ENCODE data around the gene IPO7. TPM values are rescaled to one million over a fixed set of nuclear protein-coding genes. Genes with fewer than 3 reads are reported as not detected.
"Not testable (repeated sequence)": the region's sequence is repeated elsewhere in the genome, so short reads cannot be mapped to it uniquely, and the experiment has no call there.

IPO7 gene
- 100 to 1,000 TPM; 155 to 181 TPM for total RNA-seq

DNA sequence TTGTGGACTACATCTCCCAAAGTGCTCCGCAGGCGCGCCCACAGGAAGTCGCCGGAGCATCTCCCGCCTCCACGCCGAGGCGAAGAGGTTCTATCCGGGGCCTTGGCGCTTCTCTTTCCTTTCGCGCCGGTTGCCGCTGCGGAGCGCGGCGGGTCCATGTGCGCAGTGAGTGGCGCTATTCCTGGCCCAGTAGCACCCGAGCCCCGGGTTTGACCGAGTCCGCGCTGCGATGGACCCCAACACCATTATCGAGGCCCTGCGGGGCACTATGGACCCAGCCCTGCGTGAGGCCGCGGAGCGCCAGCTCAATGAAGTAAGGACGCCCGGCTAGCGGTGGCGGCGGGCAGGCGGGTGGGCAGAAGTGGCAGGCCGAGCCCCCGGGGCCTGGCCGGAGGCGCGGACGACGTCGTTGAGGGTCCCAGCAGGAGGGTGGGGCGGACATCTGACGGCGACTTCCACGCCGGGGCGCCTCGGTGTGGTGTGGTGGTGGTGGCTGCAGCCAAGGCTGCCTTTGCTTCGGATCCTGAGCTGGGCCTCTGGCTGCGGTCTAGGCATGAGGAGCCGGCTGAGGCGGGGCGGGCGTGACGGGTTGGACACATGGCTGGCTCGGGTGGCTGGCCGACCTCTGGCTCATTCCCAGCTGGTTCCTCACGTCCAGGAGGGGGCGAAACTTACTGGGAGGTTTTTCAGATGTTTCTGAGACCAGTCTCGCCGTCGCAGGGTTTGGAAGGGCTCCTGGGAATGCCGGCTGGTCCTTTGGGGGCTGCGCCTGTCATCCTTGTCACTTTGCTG is at the start of gene IPO7:
Gene IPO7 (plus strand): TSS at position 118 of the 792 bp plus-strand sequence. CDS start 112 bp downstream, at position 230.
- ATAC-seq: peak; percentile 98
- peak; percentile 96 for DNase-seq
- POLR2A ChIA-PET: interaction anchor here (0.5 to 2.3 kb wide), 13 partner anchors 9 to 246 kb away, joined by 3 to 17 read pairs (median 4); partner anchors contain the start of genes DENND5A, WEE1 and ZNF143
- Mint-ChIP-seq H3K9me3 (ENCODE audit: low read depth) (no peaks in the 10 kb centered on the region), H3K4me3 (peak within 1 kb of the TSS; percentile 96), H3K27ac (peak within 1 kb of the TSS; percentile 96), H3K27me3 (no peaks in the 10 kb centered on the region), H3K36me3 (ENCODE audit: low read depth) (peaks cover 25% of the 10 kb centered on the region), H3K4me1 (peaks cover 27% of the 10 kb centered on the region)
- CTCF ChIA-PET: interaction anchor here (0.6 to 2.1 kb wide), 9 partner anchors 10 to 1317 kb away, joined by 3 to 5 read pairs (median 3); no protein-coding TSS in a partner anchor
- intact Hi-C loops (cut with DNase I, micrococcal nuclease): loop anchor here (1.0 to 10.0 kb wide), 11 partner anchors 20 to 920 kb away; partner anchors contain the start of genes TMEM41B (in 2 of the 2), ADM (in 1 of the 2), DENND5A (in 1 of the 2) and NRIP3 (in 1 of the 2)

DNA sequence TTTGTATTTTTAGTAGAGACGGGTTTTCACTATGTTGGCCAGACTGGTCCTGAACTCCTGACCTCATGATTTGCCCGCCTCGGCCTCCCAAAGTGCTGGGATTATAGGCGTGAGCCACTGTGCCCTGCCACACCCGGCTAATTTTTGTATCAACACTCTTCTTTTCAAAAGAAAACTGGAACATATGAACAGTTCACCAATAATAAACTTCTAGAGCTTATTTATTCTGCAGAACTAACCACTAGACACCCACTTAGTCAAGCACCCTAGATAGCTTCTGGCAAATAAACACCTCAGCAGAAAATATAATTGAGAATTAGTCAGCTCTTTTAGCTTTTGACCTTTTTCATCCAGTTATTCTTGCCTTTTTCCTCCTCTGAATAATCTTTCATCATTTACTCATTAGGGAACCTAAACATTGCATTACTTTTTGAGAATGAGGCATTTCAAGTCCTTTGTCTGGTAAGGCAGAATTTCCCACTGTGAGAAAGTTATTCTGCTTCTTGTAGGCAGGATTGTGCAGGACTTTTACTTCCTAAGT is 42.7 kb upstream of the IPO7 start:
- CTCF ChIA-PET: interaction anchor here (0.8 to 1.0 kb wide), 2 partner anchors 10 to 176 kb away, joined by 3 read pairs; no protein-coding TSS in a partner anchor
- peaks cover 8% of the 10 kb centered on the region for H3K4me1 Mint-ChIP-seq
- H3K27me3 Mint-ChIP-seq: no peaks in the 10 kb centered on the region
- intact Hi-C loops (cut with DNase I, micrococcal nuclease): no loop called here
- no peaks in the 10 kb centered on the region for H3K9me3 Mint-ChIP-seq (ENCODE audit: low read depth)
- DNase-seq: no peak
- no peak overlapping the region for H3K4me3 Mint-ChIP-seq
- ATAC-seq: no peak
- no peaks in the 10 kb centered on the region for H3K36me3 Mint-ChIP-seq (ENCODE audit: low read depth)
- H3K27ac Mint-ChIP-seq: no peak overlapping the region
- POLR2A ChIA-PET: no interaction called here

DNA sequence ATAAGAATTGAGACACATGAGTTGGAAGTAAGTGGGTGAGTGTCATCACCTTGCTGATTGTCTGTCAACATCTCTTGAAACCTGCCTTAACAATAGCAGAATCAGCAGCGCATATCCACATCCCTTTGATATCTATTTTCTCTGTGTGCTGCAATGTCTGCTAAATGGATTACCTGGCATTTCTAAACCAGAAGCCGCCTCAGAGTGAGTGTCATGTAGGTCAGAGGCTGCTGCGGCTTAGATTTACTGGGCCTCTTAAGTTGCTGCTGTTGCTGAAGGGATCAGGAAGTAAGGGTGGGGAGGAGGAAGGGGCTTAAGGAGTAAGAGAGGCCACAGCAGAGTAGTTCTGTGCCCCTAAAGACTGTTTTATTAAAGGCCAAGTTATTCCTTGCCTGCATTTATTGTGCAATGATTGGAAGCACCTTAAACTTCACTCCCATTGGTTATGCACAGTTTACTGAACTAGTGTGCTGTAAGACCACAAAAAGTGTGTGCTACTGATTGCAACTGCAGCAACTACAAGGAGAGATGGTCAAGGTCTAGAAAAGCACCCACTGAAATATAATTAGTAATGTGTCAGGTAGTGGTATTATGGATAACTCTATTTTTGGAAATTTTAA is 40.3 kb upstream of the IPO7 start:
- H3K4me1 Mint-ChIP-seq: peaks cover 16% of the 10 kb centered on the region
- ATAC-seq (no peak), DNase-seq (no peak)
- H3K9me3 Mint-ChIP-seq (ENCODE audit: low read depth): no peaks in the 10 kb centered on the region
- intact Hi-C loops (cut with DNase I, micrococcal nuclease): no loop called here
- no peaks in the 10 kb centered on the region for H3K27me3 Mint-ChIP-seq
- POLR2A ChIA-PET: no interaction called here
- H3K27ac Mint-ChIP-seq: no peak overlapping the region
- CTCF ChIA-PET: no interaction called here
- H3K4me3 Mint-ChIP-seq: no peak overlapping the region
- no peaks in the 10 kb centered on the region for H3K36me3 Mint-ChIP-seq (ENCODE audit: low read depth)

GRCh38 chr11:9347100-9347499 is 37.4 kb upstream of the IPO7 start:
- ATAC-seq: no peak
- no peaks in the 10 kb centered on the region for H3K36me3 Mint-ChIP-seq (ENCODE audit: low read depth)
- CTCF ChIA-PET: interaction anchor here (1.2 kb wide), 1 partner anchor 41 kb away, joined by 3 read pairs; no protein-coding TSS in a partner anchor
- no peak overlapping the region for H3K4me3 Mint-ChIP-seq
- no peak overlapping the region for H3K27ac Mint-ChIP-seq
- DNase-seq: no peak
- H3K27me3 Mint-ChIP-seq: no peaks in the 10 kb centered on the region
- intact Hi-C loops (cut with DNase I, micrococcal nuclease): no loop called here
- no peaks in the 10 kb centered on the region for H3K9me3 Mint-ChIP-seq (ENCODE audit: low read depth)
- POLR2A ChIA-PET: no interaction called here
- peaks cover 16% of the 10 kb centered on the region for H3K4me1 Mint-ChIP-seq

DNA sequence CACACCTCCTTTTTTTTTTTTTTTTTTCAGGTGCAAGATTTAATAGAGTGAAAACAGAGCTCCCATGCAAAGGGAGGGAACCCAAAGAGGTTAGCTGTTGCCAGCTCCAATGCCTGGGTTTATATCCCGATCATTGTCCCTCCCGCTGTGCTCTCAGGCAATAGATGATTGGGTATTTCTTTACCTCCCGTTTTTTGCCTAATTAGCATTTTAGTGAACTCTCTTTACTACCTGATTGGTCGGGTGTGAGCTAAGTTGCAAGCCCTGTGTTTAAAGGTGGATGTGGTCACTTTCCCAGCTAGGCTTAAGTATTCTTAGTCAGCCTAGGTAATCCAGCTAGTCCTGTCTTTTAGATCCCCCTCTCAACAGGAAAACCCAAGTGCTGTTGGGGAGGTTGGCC is 36.7 kb upstream of the IPO7 start:
- POLR2A ChIA-PET; DNase-seq; H3K36me3 Mint-ChIP-seq (ENCODE audit: low read depth); CTCF ChIA-PET; H3K27ac Mint-ChIP-seq; H3K4me3 Mint-ChIP-seq; H3K27me3 Mint-ChIP-seq; intact Hi-C loops (cut with DNase I, micrococcal nuclease); ATAC-seq; H3K9me3 Mint-ChIP-seq (ENCODE audit: low read depth): not testable (repeated sequence)
- peaks cover 16% of the 10 kb centered on the region for H3K4me1 Mint-ChIP-seq

DNA sequence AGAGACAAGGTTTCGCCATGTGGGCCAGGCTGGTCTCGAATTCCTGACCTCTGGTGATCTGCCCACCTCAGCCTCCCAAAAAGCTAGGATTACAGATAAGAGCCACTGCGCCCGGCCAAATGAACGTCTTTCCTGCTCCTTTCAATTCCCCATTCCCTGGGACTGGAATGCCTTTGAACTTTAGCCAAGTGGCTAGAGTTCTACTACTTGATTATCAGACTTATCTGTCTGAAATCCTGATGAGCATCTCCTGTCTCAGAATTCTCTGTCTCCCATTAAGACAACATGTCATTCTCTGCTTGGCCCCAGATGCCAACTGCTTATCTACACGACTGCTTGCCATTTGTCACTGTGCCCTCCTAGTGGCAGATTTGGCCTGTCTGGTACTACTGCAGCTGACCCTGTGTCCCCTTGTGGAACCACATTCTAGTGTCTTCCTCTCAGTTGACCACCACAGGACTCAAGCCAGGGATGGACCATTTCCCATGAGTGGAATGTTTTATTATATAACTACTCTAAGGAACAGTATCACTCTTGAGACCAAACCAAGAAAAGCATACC is 33.1 kb upstream of the IPO7 start:
- H3K27me3 Mint-ChIP-seq: no peaks in the 10 kb centered on the region
- no peak overlapping the region for H3K4me3 Mint-ChIP-seq
- peaks cover 8% of the 10 kb centered on the region for H3K4me1 Mint-ChIP-seq
- no peak overlapping the region for H3K27ac Mint-ChIP-seq
- no peaks in the 10 kb centered on the region for H3K36me3 Mint-ChIP-seq (ENCODE audit: low read depth)
- DNase-seq: no peak
- CTCF ChIA-PET: no interaction called here
- H3K9me3 Mint-ChIP-seq (ENCODE audit: low read depth): no peaks in the 10 kb centered on the region
- no peak for ATAC-seq
- POLR2A ChIA-PET: no interaction called here
- intact Hi-C loops (cut with DNase I, micrococcal nuclease): loop anchor here in 1 of 2 experiments (2.0 kb wide), 1 partner anchor 21 kb away; no protein-coding TSS in a partner anchor

GRCh38 chr11:9357041-9357440 is 27.4 kb upstream of the IPO7 start:
- intact Hi-C loops (cut with DNase I, micrococcal nuclease): no loop called here

GRCh38 chr11:9360862-9361622 is 23.4 kb upstream of the IPO7 start:
- POLR2A ChIA-PET: interaction anchor here (0.6 kb wide), 1 partner anchor 184 kb away, joined by 3 read pairs; no protein-coding TSS in a partner anchor
- ATAC-seq; CTCF ChIA-PET; DNase-seq; H3K9me3 Mint-ChIP-seq (ENCODE audit: low read depth); H3K4me3 Mint-ChIP-seq; H3K27ac Mint-ChIP-seq; H3K36me3 Mint-ChIP-seq (ENCODE audit: low read depth); H3K27me3 Mint-ChIP-seq: not testable (repeated sequence)
- peaks cover 30% of the 10 kb centered on the region for H3K4me1 Mint-ChIP-seq
- intact Hi-C loops (cut with DNase I, micrococcal nuclease): loop anchor here (1.0 to 5.0 kb wide), 8 partner anchors 97 to 946 kb away; partner anchors contain the start of genes ADM (in 1 of the 2), NRIP3 (in 1 of the 2), RPL27A (in 1 of the 2) and TRIM66 (in 1 of the 2)

More at GRCh38 chr11:9357041-9357440, 27.4 kb upstream of the IPO7 start:
- DNase-seq (no peak), ATAC-seq (no peak)
- no peaks in the 10 kb centered on the region for H3K9me3 Mint-ChIP-seq (ENCODE audit: low read depth)
- no peaks in the 10 kb centered on the region for H3K36me3 Mint-ChIP-seq (ENCODE audit: low read depth)
- H3K27ac Mint-ChIP-seq: no peak overlapping the region
- ChIA-PET POLR2A (no interaction called here), CTCF (no interaction called here)
- H3K4me3 Mint-ChIP-seq: no peak overlapping the region
- H3K4me1 Mint-ChIP-seq: peaks cover 8% of the 10 kb centered on the region
- no peaks in the 10 kb centered on the region for H3K27me3 Mint-ChIP-seq

GRCh38 chr11:9362393-9362863 is 22.0 kb upstream of the IPO7 start:
- Mint-ChIP-seq H3K9me3 (ENCODE audit: low read depth) (no peaks in the 10 kb centered on the region), H3K36me3 (ENCODE audit: low read depth) (no peaks in the 10 kb centered on the region), H3K4me3 (no peak overlapping the region), H3K27ac (peak overlapping the region; percentile 71), H3K4me1 (peaks cover 30% of the 10 kb centered on the region), H3K27me3 (no peaks in the 10 kb centered on the region)
- DNase-seq: peak; percentile 45
- ATAC-seq: peak; percentile 44
- POLR2A ChIA-PET: interaction anchor here (0.9 kb wide), 1 partner anchor 97 kb away, joined by 3 read pairs; the partner anchor contains the start of gene DENND5A
- CTCF ChIA-PET: interaction anchor here (0.6 to 1.5 kb wide), 2 partner anchors 10 to 778 kb away, joined by 3 to 4 read pairs; no protein-coding TSS in a partner anchor
- intact Hi-C loops (cut with DNase I, micrococcal nuclease): loop anchor here (5.0 kb wide), 7 partner anchors 100 to 945 kb away; partner anchors contain the start of genes ADM (in 1 of the 2), NRIP3 (in 1 of the 2), RPL27A (in 1 of the 2) and TRIM66 (in 1 of the 2)
